Measurements from ENCODE around the gene TAF15.

DNA sequence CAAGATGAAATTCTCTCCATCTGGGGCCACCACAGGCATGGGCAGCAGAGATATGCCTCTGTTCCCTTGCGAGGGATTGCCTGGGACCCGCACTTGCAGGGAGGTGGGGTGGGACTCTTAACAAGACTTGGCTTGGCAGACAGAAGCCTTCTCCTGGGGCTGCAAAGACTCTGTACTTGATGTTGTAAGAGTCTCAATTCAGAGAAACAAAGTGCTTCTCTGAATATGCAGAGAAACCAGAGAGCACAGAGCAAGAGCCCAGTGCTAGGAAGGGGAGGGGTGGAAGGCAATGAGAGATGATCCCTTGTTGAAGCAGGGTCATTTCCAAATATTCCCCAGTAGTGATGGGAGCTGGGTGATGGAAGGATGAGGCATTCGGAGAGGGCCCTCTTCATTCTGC lies 16.0 kb upstream of the TAF15 start:
- TF ChIP-seq, protein P1, sequence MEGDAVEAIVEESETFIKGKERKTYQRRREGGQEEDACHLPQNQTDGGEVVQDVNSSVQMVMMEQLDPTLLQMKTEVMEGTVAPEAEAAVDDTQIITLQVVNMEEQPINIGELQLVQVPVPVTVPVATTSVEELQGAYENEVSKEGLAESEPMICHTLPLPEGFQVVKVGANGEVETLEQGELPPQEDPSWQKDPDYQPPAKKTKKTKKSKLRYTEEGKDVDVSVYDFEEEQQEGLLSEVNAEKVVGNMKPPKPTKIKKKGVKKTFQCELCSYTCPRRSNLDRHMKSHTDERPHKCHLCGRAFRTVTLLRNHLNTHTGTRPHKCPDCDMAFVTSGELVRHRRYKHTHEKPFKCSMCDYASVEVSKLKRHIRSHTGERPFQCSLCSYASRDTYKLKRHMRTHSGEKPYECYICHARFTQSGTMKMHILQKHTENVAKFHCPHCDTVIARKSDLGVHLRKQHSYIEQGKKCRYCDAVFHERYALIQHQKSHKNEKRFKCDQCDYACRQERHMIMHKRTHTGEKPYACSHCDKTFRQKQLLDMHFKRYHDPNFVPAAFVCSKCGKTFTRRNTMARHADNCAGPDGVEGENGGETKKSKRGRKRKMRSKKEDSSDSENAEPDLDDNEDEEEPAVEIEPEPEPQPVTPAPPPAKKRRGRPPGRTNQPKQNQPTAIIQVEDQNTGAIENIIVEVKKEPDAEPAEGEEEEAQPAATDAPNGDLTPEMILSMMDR (IDR thresholded peaks at IDR 0.05), result no peak
- no peak for TF ChIP-seq POLR2A (IDR thresholded peaks at IDR 0.05)

Data from thyroid gland (tissue), 4 donors.